HepG2 (cell line): Measurements from ENCODE around the gene NFE2. TPM values are rescaled to one million over a fixed set of nuclear protein-coding genes. Genes with fewer than 3 reads are reported as not detected.

Experiments used
- ATAC-seq: fragments of 200-7000 bp; cut with Tn5 transposase; 3 replicates; pipeline ENCODE4 v1.9.1; 2020; ENCODE audit warnings: mild to moderate bottlenecking, moderate library complexity
- BruUV-seq: library from RNA; stranded (reverse); fragments of 400-500 nt; replicated peaks from 2 replicates; lab custom pipeline; 2021; lab: Mats Ljungman, UMichigan
- CTCF ChIA-PET: fragments of 300-600 bp; formaldehyde crosslinking; extraction: SDS; loops from one replicate; lab custom pipeline; 2021; ENCODE audit warnings: low total read pairs, inconsistent platforms, low intra/inter-chr PET ratio; lab: Yijun Ruan, JAX
- POLR2A ChIA-PET: fragments of 350-600 bp; sonication (Branson Sonifier 250); formaldehyde crosslinking; loops from one replicate; lab custom pipeline; 2020; ENCODE audit warnings: antibody characterized with exemption, inconsistent platforms; lab: Yijun Ruan, JAX
- DNase-seq: peaks from one replicate; pipeline ENCODE4 v3.0.0-alpha.2; 2015; ENCODE audit warnings: low spot score
- FAIRE-seq: peaks from 3 replicates; lab custom pipeline; 2011; peaks lifted over from hg19 to GRCh38; lab: Jason Lieb, UNC
- H2AFZ ChIP-seq: one replicate; pipeline ENCODE4 v1.6.1; 2011; ENCODE audit warnings: low read length, inconsistent platforms
- H3K27ac ChIP-seq: fragments of 300-600 bp; 3 replicates; pipeline ENCODE4 v1.8.0; 2011; ENCODE audit warnings: mixed run types, mild to moderate bottlenecking, mixed read lengths, low read length, inconsistent platforms; ENCODE audit not compliant: insufficient read depth; ENCODE audit errors: extremely low read length
- H3K27me3 ChIP-seq, 2 experiments: fragments of 200-600 bp in 1 of 2; 2 replicates in 1 of 2; 3 replicates in 1 of 2; pipeline versions ENCODE4 v1.6.0 to v1.8.0; 2011; ENCODE audit warnings: low read length in 2 of 2, mild to moderate bottlenecking in 2 of 2, moderate library complexity in 2 of 2, inconsistent platforms in 1 of 2; ENCODE audit not compliant: insufficient read depth in 2 of 2, control insufficient read depth in 1 of 2
- H3K36me3 ChIP-seq, 2 experiments: fragments of 200-600 bp in 1 of 2; replicated peaks in 1 of 2; 2 replicates in 1 of 2; 3 replicates in 1 of 2; pipeline versions ENCODE4 v1.5.1 to v1.8.0; 2011; ENCODE audit warnings: low read length in 2 of 2, inconsistent platforms in 1 of 2; ENCODE audit not compliant: insufficient read depth in 2 of 2, control insufficient read depth in 1 of 2
- H3K4me1 ChIP-seq: 2 replicates; pipeline ENCODE4 v1.5.1; 2012; ENCODE audit warnings: low read length, inconsistent platforms; ENCODE audit not compliant: insufficient read depth
- H3K4me2 ChIP-seq: 2 replicates; pipeline ENCODE4 v1.6.0; 2011; ENCODE audit warnings: low read depth, low read length, inconsistent platforms
- H3K4me3 ChIP-seq, 3 experiments: fragments of 200-600 bp in 1 of 3; sonication (generic), shearing (Covaris generic) in 1 of 3; replicated peaks in 1 of 3; 2 replicates each; pipeline ENCODE4 v1.5.1; 2011 to 2016; ENCODE audit warnings: low read length in 3 of 3, inconsistent platforms in 2 of 3, low read depth in 2 of 3, mild to moderate bottlenecking in 2 of 3, control low read depth in 1 of 3, mixed read lengths in 1 of 3; ENCODE audit not compliant: insufficient read depth in 1 of 3
- H3K79me2 ChIP-seq: one replicate; pipeline ENCODE4 v1.6.1; 2011; ENCODE audit warnings: low read length, inconsistent platforms; ENCODE audit not compliant: insufficient read depth
- H3K9ac ChIP-seq: 2 replicates; pipeline ENCODE4 v1.6.0; 2011; ENCODE audit warnings: mild to moderate bottlenecking, low read depth, low read length, inconsistent platforms; ENCODE audit not compliant: insufficient read depth
- H3K9me3 ChIP-seq: 2 replicates; pipeline ENCODE4 v1.5.1; 2012; ENCODE audit warnings: mild to moderate bottlenecking, low read length
- H4K20me1 ChIP-seq: 2 replicates; pipeline ENCODE4 v1.6.0; 2011; ENCODE audit warnings: inconsistent platforms, mild to moderate bottlenecking, low read length, moderate library complexity; ENCODE audit not compliant: insufficient read depth
- HNRNPUL1 ChIP-seq: fragments of 200-400 bp; formaldehyde crosslinking; IDR thresholded peaks from 2 replicates; pipeline ENCODE4 v1.6.1; 2017; ENCODE audit warnings: low read depth, mild to moderate bottlenecking, low read length, moderate library complexity
- MEIS2 ChIP-seq: sonication (generic); formaldehyde crosslinking; IDR thresholded peaks from 2 replicates; pipeline ENCODE4 v1.9.0; 2021; ENCODE audit warnings: mild to moderate bottlenecking, missing genetic modification reagents
- MYC ChIP-seq: sonication (generic); formaldehyde crosslinking; IDR thresholded peaks from 2 replicates; pipeline ENCODE4 v1.9.0; 2021; ENCODE audit warnings: missing genetic modification reagents, borderline replicate concordance
- POLR2AphosphoS5 ChIP-seq: IDR thresholded peaks from 2 replicates; pipeline ENCODE4 v1.6.1; 2012; ENCODE audit warnings: low read depth, low read length
- RFXANK ChIP-seq: IDR thresholded peaks from 2 replicates; pipeline ENCODE4 v1.6.1; 2016
- RXRB ChIP-seq: IDR thresholded peaks from 2 replicates; pipeline ENCODE4 v1.6.1; 2016; ENCODE audit warnings: borderline replicate concordance, missing genetic modification reagents, missing compliant biosample characterization
- SMAD1 ChIP-seq: sonication (generic); formaldehyde crosslinking; IDR thresholded peaks from 2 replicates; pipeline ENCODE4 v1.4.0; 2020; ENCODE audit warnings: missing genetic modification reagents, low read depth, mild to moderate bottlenecking, borderline replicate concordance
- ZNF333 ChIP-seq: sonication (generic); formaldehyde crosslinking; IDR thresholded peaks from 2 replicates; pipeline ENCODE4 v1.4.0; 2020; ENCODE audit warnings: mild to moderate bottlenecking, missing genetic modification reagents, borderline replicate concordance
- ZNF670 ChIP-seq: sonication (generic); formaldehyde crosslinking; IDR thresholded peaks from 2 replicates; pipeline ENCODE4 v1.8.0; 2022; ENCODE audit warnings: mild to moderate bottlenecking, missing genetic modification reagents, borderline replicate concordance
- ZNF746 ChIP-seq: sonication (generic); formaldehyde crosslinking; IDR thresholded peaks from 2 replicates; pipeline ENCODE4 v1.8.0; 2022; ENCODE audit warnings: mild to moderate bottlenecking, missing genetic modification reagents
- ZNF788 ChIP-seq: sonication (generic); formaldehyde crosslinking; IDR thresholded peaks from 2 replicates; pipeline ENCODE4 v1.5.0; 2020; ENCODE audit warnings: mild to moderate bottlenecking, missing genetic modification reagents, borderline replicate concordance
- ZNF792 ChIP-seq: IDR thresholded peaks from 2 replicates; pipeline ENCODE4 v1.6.1; 2016
- ZNF816 ChIP-seq: sonication (generic); formaldehyde crosslinking; IDR thresholded peaks from 2 replicates; pipeline ENCODE4 v1.8.0; 2022; ENCODE audit warnings: missing genetic modification reagents, mild to moderate bottlenecking, borderline replicate concordance
- WGBS: methylation state at CpG from one replicate; pipeline ENCODE4 v1.1.6; 2017; ENCODE audit warnings: low lambda C conversion rate; 5-methylcytosine and 5-hydroxymethylcytosine counted together
- in situ Hi-C: cut with HindIII; loops from 2 replicates; pipeline ENCODE4 v1.10.0; 2017; ENCODE audit warnings: low pct_unique_long_range_greater_than_20kb; ENCODE audit not compliant: extremely low pct_ligation_motif_present
- intact Hi-C: fragments of 100-400 bp; cut with micrococcal nuclease; formaldehyde crosslinking; loops from one replicate; pipeline ENCODE4 v1.10.0; 2022; ENCODE audit not compliant: unreplicated experiment
- polyA plus RNA-seq, 8 experiments: library from polyadenylated mRNA; depleted of rRNA in 3 of 8; stranded (reverse) in 7 of 8; unstranded in 1 of 8; fragments of >200 nt; fragmentation: Illumina TruSeq in 4 of 8; extraction: Trizol in 4 of 8; gene quantifications; 2 replicates each; pipeline versions ENCODE4 v1.2.1 to v1.2.3, GENCODE V29; 2011 to 2016; ENCODE audit warnings: low read depth in 4 of 8, missing spikeins in 1 of 8, mixed read lengths in 1 of 8; ENCODE audit not compliant: insufficient read depth in 1 of 8
- total RNA-seq, 5 experiments: library from RNA; depleted of rRNA; stranded (reverse); fragments of >200 nt; fragmentation: Illumina TruSeq; extraction: Trizol; gene quantifications; 2 replicates each; pipeline ENCODE4 v1.2.3, GENCODE V29; 2016; ENCODE audit warnings: low read depth in 1 of 5
- TF ChIP-seq, protein P1 (sequence below): IDR thresholded peaks from 2 replicates; pipeline ENCODE4 v1.6.1; 2012; ENCODE audit warnings: low read depth, low read length, improper control_type of control experiment
- TF ChIP-seq, protein P2 (sequence below): sonication (generic); formaldehyde crosslinking; IDR thresholded peaks from 2 replicates; pipeline ENCODE4 v1.8.0; 2022; ENCODE audit warnings: low read depth, missing genetic modification reagents
- TF ChIP-seq, protein P3 (sequence below): IDR thresholded peaks from 2 replicates; pipeline ENCODE4 v1.6.1; 2016; ENCODE audit warnings: low read depth, control low read depth
- TF ChIP-seq, protein P4 (sequence below): sonication (generic); formaldehyde crosslinking; IDR thresholded peaks from 2 replicates; pipeline ENCODE4 v1.4.0; 2020; ENCODE audit warnings: missing genetic modification reagents; ENCODE audit errors: not compliant biosample characterization
- TF ChIP-seq, protein P5 (sequence below): sonication (generic); formaldehyde crosslinking; IDR thresholded peaks from 2 replicates; pipeline ENCODE4 v1.4.0; 2020; ENCODE audit warnings: mild to moderate bottlenecking, low read depth, missing genetic modification reagents

The NFE2 gene
- total and polyA plus RNA-seq, 2 of the 13 experiments (the other 11 are each of a cell fraction or from before 2014, with no cell fraction given): 4.5 to 7.8 TPM

DNA sequence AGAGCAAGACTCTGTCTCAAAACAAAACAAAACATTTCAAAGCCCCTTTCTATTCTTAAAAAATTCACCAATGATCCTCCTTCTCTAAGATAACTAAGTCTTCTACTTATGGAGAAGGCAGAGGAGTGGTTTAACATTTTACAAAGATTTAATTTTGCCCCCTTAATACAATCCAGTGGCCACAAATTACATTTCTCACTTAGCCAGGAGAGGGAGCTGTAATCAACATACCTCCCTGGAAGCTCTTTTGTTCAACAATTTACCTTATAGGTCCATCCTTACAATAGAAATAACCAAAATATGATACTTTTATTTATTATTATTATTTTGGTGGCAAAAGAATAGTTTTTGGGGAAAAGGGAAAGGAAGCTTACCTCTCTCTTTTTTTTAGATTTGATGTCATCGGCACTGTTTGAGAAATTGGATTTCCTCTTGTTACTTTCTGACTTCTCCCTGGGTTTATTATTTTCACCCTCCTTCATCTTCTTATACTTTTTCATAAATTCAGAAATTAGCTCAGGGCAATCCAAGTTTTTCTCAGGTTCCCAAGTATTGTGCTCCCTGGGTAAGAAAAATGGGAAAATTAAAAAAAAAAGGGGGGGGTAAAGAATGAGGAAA lies 49.0 kb downstream of the NFE2 start (continued):
- TF ChIP-seq ZNF788 (CRISPR knock-in tag) (no peak), MYC (CRISPR knock-in tag) (no peak), SMAD1 (CRISPR knock-in tag) (no peak), MEIS2 (CRISPR knock-in tag) (no peak), RXRB (CRISPR knock-in tag) (no peak), ZNF816 (CRISPR knock-in tag) (no peak), ZNF333 (no peak), RFXANK (CRISPR knock-in tag) (no peak)
- TF ChIP-seq, protein P1, sequence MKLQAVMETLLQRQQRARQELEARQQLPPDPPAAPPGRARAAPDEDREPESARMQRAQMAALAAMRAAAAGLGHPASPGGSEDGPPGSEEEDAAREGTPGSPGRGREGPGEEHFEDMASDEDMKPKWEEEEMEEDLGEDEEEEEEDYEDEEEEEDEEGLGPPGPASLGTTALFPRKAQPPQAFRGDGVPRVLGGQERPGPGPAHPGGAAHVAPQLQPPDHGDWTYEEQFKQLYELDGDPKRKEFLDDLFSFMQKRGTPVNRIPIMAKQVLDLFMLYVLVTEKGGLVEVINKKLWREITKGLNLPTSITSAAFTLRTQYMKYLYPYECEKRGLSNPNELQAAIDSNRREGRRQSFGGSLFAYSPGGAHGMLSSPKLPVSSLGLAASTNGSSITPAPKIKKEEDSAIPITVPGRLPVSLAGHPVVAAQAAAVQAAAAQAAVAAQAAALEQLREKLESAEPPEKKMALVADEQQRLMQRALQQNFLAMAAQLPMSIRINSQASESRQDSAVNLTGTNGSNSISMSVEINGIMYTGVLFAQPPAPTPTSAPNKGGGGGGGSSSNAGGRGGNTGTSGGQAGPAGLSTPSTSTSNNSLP: 0 out of 2 replicates have a peak, but pooled peaks have one; percentile 15
- TF ChIP-seq, protein P2, sequence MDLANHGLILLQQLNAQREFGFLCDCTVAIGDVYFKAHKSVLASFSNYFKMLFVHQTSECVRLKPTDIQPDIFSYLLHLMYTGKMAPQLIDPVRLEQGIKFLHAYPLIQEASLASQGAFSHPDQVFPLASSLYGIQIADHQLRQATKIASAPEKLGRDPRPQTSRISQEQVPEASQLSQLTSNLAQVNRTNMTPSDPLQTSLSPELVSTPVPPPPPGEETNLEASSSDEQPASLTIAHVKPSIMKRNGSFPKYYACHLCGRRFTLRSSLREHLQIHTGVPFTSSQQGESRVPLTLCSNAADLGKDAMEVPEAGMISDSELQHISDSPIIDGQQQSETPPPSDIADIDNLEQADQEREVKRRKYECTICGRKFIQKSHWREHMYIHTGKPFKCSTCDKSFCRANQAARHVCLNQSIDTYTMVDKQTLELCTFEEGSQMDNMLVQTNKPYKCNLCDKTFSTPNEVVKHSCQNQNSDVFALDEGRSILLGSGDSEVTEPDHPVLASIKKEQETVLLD (CRISPR knock-in tag): no peak

- Histone ChIP-seq H2AFZ (no peak overlapping the region), H3K4me2 (no peak overlapping the region), H3K27me3 (no peaks in the 10 kb centered on the region), H3K4me3 (no peak overlapping the region), H3K4me1 (no peaks in the 10 kb centered on the region), H4K20me1 (no peaks in the 10 kb centered on the region), H3K36me3 (peaks cover 4 to 18% of the 10 kb centered on the region in 2 experiments; a peak in 4 of 5 replicates), H3K27ac (no peak overlapping the region), H3K79me2 (no peaks in the 10 kb centered on the region), H3K9me3 (no peaks in the 10 kb centered on the region), H3K9ac (no peak overlapping the region)
- ATAC-seq (no peak), FAIRE-seq (no peak), DNase-seq (no peak)
- intact Hi-C loops: no loop called here
- WGBS: 99% methylated on average over 5 of the region's 5 CpGs
- in situ Hi-C loops: no loop called here
- no TSS peak for BruUV-seq
- ChIA-PET POLR2A (interaction anchor here (1.1 kb wide), 1 partner anchor 30 kb away, joined by 3 read pairs; the partner anchor contains the start of gene CBX5), CTCF (no interaction called here)
- no peak for TF ChIP-seq HNRNPUL1
- TF ChIP-seq POLR2AphosphoS5: no peak
- TF ChIP-seq ZNF746 (CRISPR knock-in tag): no peak
- no peak for TF ChIP-seq ZNF670 (CRISPR knock-in tag)
- no peak for TF ChIP-seq ZNF792 (CRISPR knock-in tag)
- TF ChIP-seq, protein P3, sequence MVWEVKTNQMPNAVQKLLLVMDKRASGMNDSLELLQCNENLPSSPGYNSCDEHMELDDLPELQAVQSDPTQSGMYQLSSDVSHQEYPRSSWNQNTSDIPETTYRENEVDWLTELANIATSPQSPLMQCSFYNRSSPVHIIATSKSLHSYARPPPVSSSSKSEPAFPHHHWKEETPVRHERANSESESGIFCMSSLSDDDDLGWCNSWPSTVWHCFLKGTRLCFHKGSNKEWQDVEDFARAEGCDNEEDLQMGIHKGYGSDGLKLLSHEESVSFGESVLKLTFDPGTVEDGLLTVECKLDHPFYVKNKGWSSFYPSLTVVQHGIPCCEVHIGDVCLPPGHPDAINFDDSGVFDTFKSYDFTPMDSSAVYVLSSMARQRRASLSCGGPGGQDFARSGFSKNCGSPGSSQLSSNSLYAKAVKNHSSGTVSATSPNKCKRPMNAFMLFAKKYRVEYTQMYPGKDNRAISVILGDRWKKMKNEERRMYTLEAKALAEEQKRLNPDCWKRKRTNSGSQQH: no peak
- TF ChIP-seq, protein P4, sequence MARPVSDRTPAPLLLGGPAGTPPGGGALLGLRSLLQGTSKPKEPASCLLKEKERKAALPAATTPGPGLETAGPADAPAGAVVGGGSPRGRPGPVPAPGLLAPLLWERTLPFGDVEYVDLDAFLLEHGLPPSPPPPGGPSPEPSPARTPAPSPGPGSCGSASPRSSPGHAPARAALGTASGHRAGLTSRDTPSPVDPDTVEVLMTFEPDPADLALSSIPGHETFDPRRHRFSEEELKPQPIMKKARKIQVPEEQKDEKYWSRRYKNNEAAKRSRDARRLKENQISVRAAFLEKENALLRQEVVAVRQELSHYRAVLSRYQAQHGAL: no peak
- TF ChIP-seq, protein P5, sequence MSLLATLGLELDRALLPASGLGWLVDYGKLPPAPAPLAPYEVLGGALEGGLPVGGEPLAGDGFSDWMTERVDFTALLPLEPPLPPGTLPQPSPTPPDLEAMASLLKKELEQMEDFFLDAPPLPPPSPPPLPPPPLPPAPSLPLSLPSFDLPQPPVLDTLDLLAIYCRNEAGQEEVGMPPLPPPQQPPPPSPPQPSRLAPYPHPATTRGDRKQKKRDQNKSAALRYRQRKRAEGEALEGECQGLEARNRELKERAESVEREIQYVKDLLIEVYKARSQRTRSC (CRISPR knock-in tag): no peak
These were observed 51.3 kb downstream of the NFE2 start for GRCh38 chr12:54249489-54249888.
